ENCODE measurements around the gene TMEM72. TPM values are rescaled to one million over a fixed set of nuclear protein-coding genes. Genes with fewer than 3 reads are reported as not detected.

Gene TMEM72
- total RNA-seq, 1 experiment from 2014 or later = not detected

- no peak for DNase-seq
- Histone ChIP-seq H3K4me2 (ENCODE audit: low read depth, low read length, poor library complexity, severe bottlenecking) (no peak overlapping the region), H3K27ac (ENCODE audit: low read length) (no peak overlapping the region), H3K4me3 (ENCODE audit: low read length) (no peak overlapping the region), H3K9me3 (ENCODE audit: low read length) (no peaks in the 10 kb centered on the region), H3K4me1 (ENCODE audit: low read length) (peaks cover 22% of the 10 kb centered on the region), H2AFZ (ENCODE audit: low read length) (no peak overlapping the region), H3K79me2 (ENCODE audit: low read length) (no peaks in the 10 kb centered on the region), H3K9ac (ENCODE audit: low read length) (no peak overlapping the region), H3K9me2 (replicated peaks; ENCODE audit: insufficient read depth, low read length) (no peaks in the 10 kb centered on the region), H4K20me1 (ENCODE audit: insufficient read depth, low read depth, low read length) (no peaks in the 10 kb centered on the region), H3K27me3 (ENCODE audit: low read length) (no peaks in the 10 kb centered on the region), H3K36me3 (ENCODE audit: insufficient read depth, low read length) (no peaks in the 10 kb centered on the region)
Observed at GRCh38 chr10:44975431-44976331, 64.5 kb downstream of the TMEM72 start.

- Histone ChIP-seq H3K9me3 (ENCODE audit: low read length) (no peaks in the 10 kb centered on the region), H3K9ac (ENCODE audit: low read length) (no peak overlapping the region), H3K4me1 (ENCODE audit: low read length) (peaks cover 22% of the 10 kb centered on the region), H3K79me2 (ENCODE audit: low read length) (no peaks in the 10 kb centered on the region), H4K20me1 (ENCODE audit: insufficient read depth, low read depth, low read length) (no peaks in the 10 kb centered on the region), H3K27ac (ENCODE audit: low read length) (no peak overlapping the region), H3K4me2 (ENCODE audit: low read depth, low read length, poor library complexity, severe bottlenecking) (no peak overlapping the region), H3K36me3 (ENCODE audit: insufficient read depth, low read length) (no peaks in the 10 kb centered on the region), H3K27me3 (ENCODE audit: low read length) (no peaks in the 10 kb centered on the region), H3K9me2 (replicated peaks; ENCODE audit: insufficient read depth, low read length) (no peaks in the 10 kb centered on the region), H3K4me3 (ENCODE audit: low read length) (no peak overlapping the region), H2AFZ (ENCODE audit: low read length) (no peak overlapping the region)
- no peak for DNase-seq
Observed at GRCh38 chr10:44976352-44977198, 65.4 kb downstream of the TMEM72 start.

GRCh38 chr10:44977287-44978212 lies 66.4 kb downstream of the TMEM72 start:
- no peaks in the 10 kb centered on the region for H3K9me2 ChIP-seq (replicated peaks; ENCODE audit: insufficient read depth, low read length)
- no peak overlapping the region for H2AFZ ChIP-seq (ENCODE audit: low read length)
- H3K4me1 ChIP-seq (ENCODE audit: low read length) = peaks cover 22% of the 10 kb centered on the region
- H3K36me3 ChIP-seq (ENCODE audit: insufficient read depth, low read length) = no peaks in the 10 kb centered on the region
- no peak overlapping the region for H3K9ac ChIP-seq (ENCODE audit: low read length)
- H4K20me1 ChIP-seq (ENCODE audit: insufficient read depth, low read depth, low read length) = no peaks in the 10 kb centered on the region
- no peaks in the 10 kb centered on the region for H3K27me3 ChIP-seq (ENCODE audit: low read length)
- DNase-seq = no peak
- H3K4me3 ChIP-seq (ENCODE audit: low read length) = no peak overlapping the region
- no peak overlapping the region for H3K4me2 ChIP-seq (ENCODE audit: low read depth, low read length, poor library complexity, severe bottlenecking)
- no peaks in the 10 kb centered on the region for H3K79me2 ChIP-seq (ENCODE audit: low read length)
- no peaks in the 10 kb centered on the region for H3K9me3 ChIP-seq (ENCODE audit: low read length)
- H3K27ac ChIP-seq (ENCODE audit: low read length) = no peak overlapping the region

- Histone ChIP-seq H3K4me1 (ENCODE audit: low read length) (peaks cover 16% of the 10 kb centered on the region), H3K36me3 (ENCODE audit: insufficient read depth, low read length) (no peaks in the 10 kb centered on the region), H4K20me1 (ENCODE audit: insufficient read depth, low read depth, low read length) (no peaks in the 10 kb centered on the region), H3K27ac (ENCODE audit: low read length) (no peak overlapping the region), H3K9me2 (replicated peaks; ENCODE audit: insufficient read depth, low read length) (no peaks in the 10 kb centered on the region), H3K79me2 (ENCODE audit: low read length) (no peaks in the 10 kb centered on the region), H3K9ac (ENCODE audit: low read length) (no peak overlapping the region), H3K4me2 (ENCODE audit: low read depth, low read length, poor library complexity, severe bottlenecking) (no peak overlapping the region), H3K9me3 (ENCODE audit: low read length) (no peaks in the 10 kb centered on the region), H2AFZ (ENCODE audit: low read length) (no peak overlapping the region), H3K4me3 (ENCODE audit: low read length) (no peak overlapping the region), H3K27me3 (ENCODE audit: low read length) (no peaks in the 10 kb centered on the region)
- DNase-seq = no peak
Observed at GRCh38 chr10:44978213-44978569, 67.1 kb downstream of the TMEM72 start.

- H2AFZ ChIP-seq (ENCODE audit: low read length) = no peak within 1 kb of the TSS
- H3K4me3 ChIP-seq (ENCODE audit: low read length) = no peak within 1 kb of the TSS
- no peak for DNase-seq
- no peak within 1 kb of the TSS for H3K4me2 ChIP-seq (ENCODE audit: low read depth, low read length, poor library complexity, severe bottlenecking)
- no peaks in the 10 kb centered on the region for H3K9me3 ChIP-seq (ENCODE audit: low read length)
- H3K36me3 ChIP-seq (ENCODE audit: insufficient read depth, low read length) = no peaks in the 10 kb centered on the region
- H3K27me3 ChIP-seq (ENCODE audit: low read length) = no peaks in the 10 kb centered on the region
- H3K4me1 ChIP-seq (ENCODE audit: low read length) = peaks cover 11% of the 10 kb centered on the region
- no peak within 1 kb of the TSS for H3K9ac ChIP-seq (ENCODE audit: low read length)
- no peak within 1 kb of the TSS for H3K27ac ChIP-seq (ENCODE audit: low read length)
- no peaks in the 10 kb centered on the region for H3K79me2 ChIP-seq (ENCODE audit: low read length)
- H4K20me1 ChIP-seq (ENCODE audit: insufficient read depth, low read depth, low read length) = no peaks in the 10 kb centered on the region
- no peaks in the 10 kb centered on the region for H3K9me2 ChIP-seq (replicated peaks; ENCODE audit: insufficient read depth, low read length)
Observed at GRCh38 chr10:44978570-44979280, 67.6 kb downstream of the TMEM72 start, which contains the start of gene DEPP1. TSS of gene DEPP1 (minus strand) at chr10:44978809. CDS start at chr10:44978030, 779 bp downstream.

- no peaks in the 10 kb centered on the region for H3K9me2 ChIP-seq (replicated peaks; ENCODE audit: insufficient read depth, low read length)
- H4K20me1 ChIP-seq (ENCODE audit: insufficient read depth, low read depth, low read length) = no peaks in the 10 kb centered on the region
- no peaks in the 10 kb centered on the region for H3K79me2 ChIP-seq (ENCODE audit: low read length)
- no peak overlapping the region for H3K4me3 ChIP-seq (ENCODE audit: low read length)
- no peaks in the 10 kb centered on the region for H3K36me3 ChIP-seq (ENCODE audit: insufficient read depth, low read length)
- H3K9me3 ChIP-seq (ENCODE audit: low read length) = no peaks in the 10 kb centered on the region
- no peak overlapping the region for H2AFZ ChIP-seq (ENCODE audit: low read length)
- no peaks in the 10 kb centered on the region for H3K27me3 ChIP-seq (ENCODE audit: low read length)
- H3K27ac ChIP-seq (ENCODE audit: low read length) = no peak overlapping the region
- H3K9ac ChIP-seq (ENCODE audit: low read length) = no peak overlapping the region
- H3K4me2 ChIP-seq (ENCODE audit: low read depth, low read length, poor library complexity, severe bottlenecking) = no peak overlapping the region
- DNase-seq = no peak
- H3K4me1 ChIP-seq (ENCODE audit: low read length) = peaks cover 3% of the 10 kb centered on the region
Observed at GRCh38 chr10:44979281-44980191, 68.4 kb downstream of the TMEM72 start.

Data from Karpas-422 (cell line).